GM12891 (cell line): ENCODE data around the gene RAP1B.

Experiments
- DNase-seq: peaks from one replicate; pipeline ENCODE4 v3.0.0; 2011; ENCODE audit warnings: low spot score; ENCODE audit not compliant: insufficient read length
- FAIRE-seq: peaks from 2 replicates; lab custom pipeline; 2011; peaks lifted over from hg19 to GRCh38; lab: Jason Lieb, UNC
- PAX5 ChIP-seq: IDR thresholded peaks from 2 replicates; pipeline ENCODE4 v1.6.1; 2011; ENCODE audit warnings: low read length, moderate library complexity, mild to moderate bottlenecking; ENCODE audit not compliant: insufficient read depth, severe bottlenecking
- POLR2A ChIP-seq: IDR thresholded peaks from 2 replicates; pipeline ENCODE4 v1.6.1; 2011; ENCODE audit warnings: low read depth, low read length, control low read depth
- POLR2AphosphoS5 ChIP-seq: IDR thresholded peaks from 2 replicates; pipeline ENCODE4 v1.6.1; 2011; ENCODE audit warnings: low read depth, low read length, control low read depth
- POU2F2 ChIP-seq: IDR thresholded peaks from 2 replicates; pipeline ENCODE4 v1.6.1; 2011; ENCODE audit warnings: low read depth, mild to moderate bottlenecking, control low read depth, low read length, moderate library complexity
- SPI1 ChIP-seq: IDR thresholded peaks from 2 replicates; pipeline ENCODE4 v1.6.1; 2011; ENCODE audit warnings: low read depth, low read length, control low read depth
- TAF1 ChIP-seq: IDR thresholded peaks from 2 replicates; pipeline ENCODE4 v1.6.1; 2011; ENCODE audit warnings: low read depth, low read length, control low read depth

Gene RAP1B

DNA sequence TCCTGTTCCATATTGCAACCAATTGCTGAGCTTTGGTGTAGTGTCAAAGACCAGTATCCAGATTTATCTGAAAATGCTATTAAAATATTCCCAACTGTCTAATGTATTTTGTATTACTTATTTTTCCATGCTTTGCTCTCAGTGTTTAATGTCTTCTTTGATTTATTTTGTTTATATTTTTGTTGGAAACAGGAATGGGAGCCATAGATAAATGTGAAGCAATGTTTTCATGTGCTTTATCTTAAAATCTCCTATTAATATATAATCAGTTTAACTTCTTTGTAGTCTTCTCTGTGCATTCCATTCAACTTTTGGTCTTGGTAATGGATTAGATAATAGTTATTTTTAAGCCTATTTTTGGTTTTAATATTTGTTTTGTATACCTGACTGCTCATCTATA lies 8.8 kb downstream of the RAP1B start:
- TF ChIP-seq POLR2AphosphoS5 (no peak), PAX5 (no peak), SPI1 (no peak), TAF1 (no peak), POLR2A (no peak), POU2F2 (no peak)
- DNase-seq (no peak), FAIRE-seq (no peak)

GRCh38 chr12:68620519-68621471 lies 10.1 kb downstream of the RAP1B start:
- DNase-seq (no peak), FAIRE-seq (no peak)
- no peak for TF ChIP-seq POU2F2
- no peak for TF ChIP-seq POLR2A
- no peak for TF ChIP-seq POLR2AphosphoS5
- no peak for TF ChIP-seq SPI1
- TF ChIP-seq TAF1, result no peak
- TF ChIP-seq PAX5, result no peak

DNA sequence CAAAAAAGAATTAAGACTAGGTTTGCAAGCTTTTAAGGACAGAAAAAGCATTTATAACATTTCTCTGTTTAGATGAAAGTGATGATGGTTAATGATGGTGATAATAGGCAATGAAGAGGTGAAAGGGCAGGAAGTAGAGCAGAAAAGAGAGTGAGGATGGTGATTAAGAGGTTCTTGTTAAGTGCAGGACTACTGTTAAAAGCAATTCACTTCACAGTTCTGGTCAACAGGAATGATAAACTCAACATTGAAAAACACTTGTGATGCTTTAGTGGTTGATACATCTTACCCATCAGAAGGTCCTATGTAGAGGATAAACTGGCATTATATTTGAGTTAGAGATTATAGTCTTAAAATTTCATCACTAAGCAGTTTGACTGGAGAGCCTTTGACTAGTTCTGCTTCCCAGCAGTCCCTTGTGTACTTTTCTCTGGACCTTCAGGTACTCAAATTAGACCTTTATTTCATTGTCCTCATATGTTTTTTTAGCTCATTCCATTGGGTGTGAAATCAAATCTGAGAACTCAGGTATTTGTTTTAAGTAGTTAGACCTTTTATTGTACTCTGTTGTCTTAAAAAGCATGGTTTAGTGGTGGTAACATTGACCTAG lies 10.9 kb downstream of the RAP1B start:
- FAIRE-seq, result no peak
- TF ChIP-seq POLR2A (no peak), POLR2AphosphoS5 (no peak), SPI1 (no peak), PAX5 (no peak), POU2F2 (no peak), TAF1 (no peak)

DNA sequence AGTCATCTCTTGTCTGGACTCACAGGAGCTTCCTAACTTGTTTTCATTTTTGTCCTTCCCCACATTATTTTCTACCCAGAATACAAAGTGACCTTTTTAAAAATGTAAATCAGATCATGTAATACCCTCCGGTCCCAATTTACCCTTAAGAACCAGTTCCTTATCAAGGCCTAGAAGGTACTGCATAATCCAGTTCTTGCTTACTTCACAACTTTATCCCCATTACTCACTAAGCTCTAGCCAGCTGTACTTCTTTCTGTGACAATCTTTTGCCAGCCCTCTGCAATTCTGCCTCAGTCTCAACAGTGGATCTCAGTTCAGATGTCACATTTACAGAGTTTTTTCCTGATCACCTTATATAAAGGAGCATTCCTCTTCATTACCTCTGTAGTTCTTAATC lies 11.6 kb downstream of the RAP1B start:
- FAIRE-seq, result no peak
- TF ChIP-seq PAX5, result no peak
- TF ChIP-seq POU2F2, result no peak
- TF ChIP-seq TAF1, result no peak
- TF ChIP-seq SPI1, result no peak
- TF ChIP-seq POLR2A, result no peak
- no peak for TF ChIP-seq POLR2AphosphoS5

More for the DNA sequence above, 10.9 kb downstream of the RAP1B start:
- DNase-seq, result no peak

DNA sequence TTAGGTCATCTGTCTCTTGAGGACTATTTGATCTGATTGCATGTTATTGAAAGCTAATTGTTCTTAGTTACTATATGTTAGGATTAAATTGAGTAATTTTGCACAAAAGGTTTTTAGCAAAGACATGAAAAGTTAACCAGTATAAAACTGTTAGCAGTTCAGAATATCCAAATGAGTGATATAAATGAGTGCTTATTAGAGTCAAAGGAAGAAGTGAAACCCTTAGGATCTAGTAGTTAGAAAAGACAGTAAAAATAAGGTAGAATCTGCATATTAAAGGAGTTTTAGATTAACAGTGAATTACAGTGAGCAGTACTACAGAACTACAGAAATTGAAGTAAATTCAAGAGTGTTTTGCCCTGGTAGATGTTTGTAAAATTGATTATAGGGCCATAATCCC lies 12.4 kb downstream of the RAP1B start:
- FAIRE-seq (no peak), DNase-seq (no peak)
- TF ChIP-seq TAF1 (no peak), POU2F2 (no peak), POLR2AphosphoS5 (no peak), PAX5 (no peak), SPI1 (peak; percentile 40; the same call in 1 of the 2 replicates), POLR2A (no peak)

More for the DNA sequence above, 11.6 kb downstream of the RAP1B start:
- no peak for DNase-seq

- DNase-seq (no peak), FAIRE-seq (no peak)
- TF ChIP-seq SPI1 (no peak), POLR2A (no peak), TAF1 (no peak), PAX5 (no peak), POU2F2 (no peak), POLR2AphosphoS5 (no peak)
Measured at GRCh38 chr12:68623984-68624383, 13.3 kb downstream of the RAP1B start.

DNA sequence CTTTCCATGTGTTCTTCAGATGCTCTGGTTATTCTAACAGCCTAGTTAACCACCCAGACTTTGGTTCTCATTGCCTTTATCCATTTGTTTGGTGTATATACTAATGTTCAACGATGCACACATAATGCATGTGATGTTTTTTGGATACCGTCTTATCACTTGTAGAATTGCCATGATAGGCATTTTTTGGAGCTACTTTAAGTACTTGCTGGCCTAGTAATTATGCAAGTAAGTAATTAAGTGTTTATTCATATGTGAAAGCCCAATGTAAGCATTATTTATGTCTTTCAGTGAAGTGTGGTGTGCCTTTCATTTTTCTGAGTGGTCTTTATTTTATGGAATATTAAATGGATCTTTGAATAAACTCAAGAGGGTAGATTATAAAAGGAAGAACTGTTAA lies 14.2 kb downstream of the RAP1B start:
- DNase-seq (no peak), FAIRE-seq (no peak)
- TF ChIP-seq TAF1 (no peak), POLR2A (no peak), POU2F2 (no peak), POLR2AphosphoS5 (no peak), PAX5 (no peak), SPI1 (no peak)

GRCh38 chr12:68627673-68628319 lies 17.1 kb downstream of the RAP1B start:
- DNase-seq (no peak), FAIRE-seq (no peak)
- TF ChIP-seq POLR2AphosphoS5, result 0 out of 2 replicates have a peak, but pooled peaks have one; percentile 43
- no peak for TF ChIP-seq TAF1

DNA sequence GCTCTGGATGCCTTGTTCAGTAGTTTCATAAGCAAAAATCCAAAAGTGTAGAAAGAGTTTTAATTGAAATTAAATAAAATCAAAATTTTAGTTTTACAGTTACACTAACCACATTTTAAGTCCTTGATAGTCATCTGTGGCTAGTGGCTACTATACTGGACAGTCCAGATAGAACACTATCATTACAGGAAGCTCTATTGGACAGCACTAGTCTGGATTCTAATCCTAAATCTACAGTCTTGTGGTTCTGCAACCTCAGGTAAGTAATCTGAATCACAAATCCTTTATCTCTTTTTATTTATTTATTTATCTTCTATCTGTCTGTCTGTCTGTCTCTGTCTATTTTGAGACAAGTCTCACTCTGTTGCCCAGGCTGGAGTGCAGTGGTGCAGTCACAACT lies 18.0 kb downstream of the RAP1B start:
- DNase-seq (no peak), FAIRE-seq (no peak)
- TF ChIP-seq POLR2AphosphoS5 (no peak), POU2F2 (no peak), POLR2A (no peak), TAF1 (no peak), SPI1 (no peak), PAX5 (no peak)
